ENCODE data around the gene PLA2G4A.

Gene PLA2G4A

DNA sequence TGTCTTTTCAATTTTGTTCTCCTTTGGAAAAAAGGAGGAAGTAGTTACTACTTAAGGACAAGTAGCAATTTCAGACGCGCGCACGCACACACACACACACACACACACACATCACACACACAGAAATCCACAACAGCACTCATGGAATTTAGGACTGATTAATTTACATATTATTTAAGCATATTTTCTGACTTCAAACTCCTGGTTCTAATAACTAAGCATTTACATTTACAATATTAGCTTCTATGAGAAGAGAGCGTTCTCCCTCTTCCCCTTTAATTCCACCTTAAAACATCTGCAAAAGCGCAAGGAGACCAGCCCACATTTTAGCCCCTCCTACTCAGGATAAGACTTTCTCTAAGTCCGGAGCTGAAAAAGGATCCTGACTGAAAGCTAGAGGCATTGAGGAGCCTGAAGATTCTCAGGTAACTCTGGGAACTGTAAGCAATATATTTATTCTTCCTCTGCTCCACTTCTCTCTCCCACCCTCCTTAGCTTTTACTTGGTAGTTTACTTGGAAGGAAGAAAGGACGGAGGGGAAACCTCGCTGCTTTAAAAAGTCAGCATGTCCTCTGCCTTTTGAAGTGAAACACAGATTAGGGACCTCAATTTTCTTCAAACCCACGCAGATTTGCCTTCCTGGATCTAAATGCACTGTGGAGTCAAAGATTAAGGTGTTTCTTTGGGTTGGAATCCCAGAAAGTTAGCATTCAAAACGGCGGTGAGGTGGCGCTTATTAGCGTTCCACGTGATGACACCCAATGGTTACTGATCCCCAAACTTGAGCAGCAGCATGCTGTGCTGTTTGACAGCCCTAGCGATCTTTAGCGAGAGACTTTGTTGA, at the start of gene PLA2G4A:
Gene PLA2G4A, plus strand, starts transcription at position 339 of the 844 bp plus-strand sequence. CDS start 25,406 bp downstream, outside the sequence.
- TF ChIP-seq, protein P1, sequence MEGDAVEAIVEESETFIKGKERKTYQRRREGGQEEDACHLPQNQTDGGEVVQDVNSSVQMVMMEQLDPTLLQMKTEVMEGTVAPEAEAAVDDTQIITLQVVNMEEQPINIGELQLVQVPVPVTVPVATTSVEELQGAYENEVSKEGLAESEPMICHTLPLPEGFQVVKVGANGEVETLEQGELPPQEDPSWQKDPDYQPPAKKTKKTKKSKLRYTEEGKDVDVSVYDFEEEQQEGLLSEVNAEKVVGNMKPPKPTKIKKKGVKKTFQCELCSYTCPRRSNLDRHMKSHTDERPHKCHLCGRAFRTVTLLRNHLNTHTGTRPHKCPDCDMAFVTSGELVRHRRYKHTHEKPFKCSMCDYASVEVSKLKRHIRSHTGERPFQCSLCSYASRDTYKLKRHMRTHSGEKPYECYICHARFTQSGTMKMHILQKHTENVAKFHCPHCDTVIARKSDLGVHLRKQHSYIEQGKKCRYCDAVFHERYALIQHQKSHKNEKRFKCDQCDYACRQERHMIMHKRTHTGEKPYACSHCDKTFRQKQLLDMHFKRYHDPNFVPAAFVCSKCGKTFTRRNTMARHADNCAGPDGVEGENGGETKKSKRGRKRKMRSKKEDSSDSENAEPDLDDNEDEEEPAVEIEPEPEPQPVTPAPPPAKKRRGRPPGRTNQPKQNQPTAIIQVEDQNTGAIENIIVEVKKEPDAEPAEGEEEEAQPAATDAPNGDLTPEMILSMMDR (IDR thresholded peaks at IDR 0.05; ENCODE audit: extremely low read depth, missing control alignments) = no peak
- peak; percentile 32 for DNase-seq (ENCODE audit: low spot score)

DNA sequence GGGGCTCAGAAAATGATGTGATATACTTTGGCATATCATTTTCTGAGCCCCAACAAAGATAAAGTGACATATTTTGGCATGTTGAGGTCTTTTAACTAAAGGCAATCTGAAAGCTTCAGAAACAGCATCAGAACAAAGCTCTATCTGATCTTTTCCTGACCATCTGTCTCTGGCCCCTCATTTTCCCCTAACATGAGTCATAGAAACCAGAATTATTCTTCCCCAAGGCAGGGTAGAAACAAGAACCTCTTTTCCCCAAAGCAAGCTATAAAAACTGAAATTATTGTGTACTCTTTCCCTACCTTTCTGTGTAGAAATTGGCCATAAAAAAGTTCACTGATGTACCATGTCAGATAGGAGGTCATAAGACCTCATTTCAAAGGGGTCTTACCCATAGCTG, 48.7 kb upstream of the PLA2G4A start:
- no peak for DNase-seq (ENCODE audit: low spot score)
- TF ChIP-seq, protein P1 (IDR thresholded peaks at IDR 0.05; ENCODE audit: extremely low read depth, missing control alignments) = no peak

DNA sequence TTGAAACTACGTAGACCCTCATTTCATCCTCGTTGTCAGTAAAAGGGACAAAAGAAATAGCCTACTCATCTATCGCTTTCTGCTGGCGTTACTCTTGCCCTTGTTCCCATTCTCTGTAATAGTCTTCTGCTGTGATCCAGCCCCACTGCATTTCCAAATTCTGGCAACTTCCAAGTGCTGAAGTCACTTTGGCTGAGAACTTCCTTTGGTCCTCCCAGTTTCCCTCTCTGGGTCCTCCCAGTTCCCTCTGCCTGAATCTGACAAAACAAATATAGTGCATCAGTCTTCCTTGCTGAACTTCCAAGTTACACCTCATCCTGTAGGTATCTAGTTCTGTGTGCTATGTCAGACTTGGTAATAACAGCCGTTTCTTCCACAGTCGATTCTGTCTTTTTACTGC, 47.0 kb upstream of the PLA2G4A start:
- TF ChIP-seq, protein P1 (IDR thresholded peaks at IDR 0.05; ENCODE audit: extremely low read depth, missing control alignments) = no peak
- no peak for DNase-seq (ENCODE audit: low spot score)

DNA sequence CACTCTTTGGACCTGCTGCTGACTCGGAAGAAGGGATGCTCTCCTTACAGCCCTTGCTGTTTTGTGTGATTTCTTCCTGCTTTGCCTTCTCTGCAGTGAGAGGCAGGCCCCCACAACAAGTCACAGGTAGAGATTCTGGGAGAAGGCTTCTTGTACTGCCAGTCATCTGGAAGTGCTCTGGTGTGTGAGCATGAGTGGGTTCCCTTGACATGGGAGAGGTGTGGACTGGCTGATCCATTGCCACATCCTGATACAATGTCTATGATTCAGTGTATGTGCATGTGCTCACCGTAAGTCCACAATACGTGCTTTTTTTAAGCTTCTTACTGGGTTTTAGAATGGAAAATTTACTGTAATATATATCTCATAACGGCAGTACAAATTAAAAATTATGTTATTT, 46.0 kb upstream of the PLA2G4A start:
- DNase-seq (ENCODE audit: low spot score) = no peak
- TF ChIP-seq, protein P1 (IDR thresholded peaks at IDR 0.05; ENCODE audit: extremely low read depth, missing control alignments) = no peak

DNA sequence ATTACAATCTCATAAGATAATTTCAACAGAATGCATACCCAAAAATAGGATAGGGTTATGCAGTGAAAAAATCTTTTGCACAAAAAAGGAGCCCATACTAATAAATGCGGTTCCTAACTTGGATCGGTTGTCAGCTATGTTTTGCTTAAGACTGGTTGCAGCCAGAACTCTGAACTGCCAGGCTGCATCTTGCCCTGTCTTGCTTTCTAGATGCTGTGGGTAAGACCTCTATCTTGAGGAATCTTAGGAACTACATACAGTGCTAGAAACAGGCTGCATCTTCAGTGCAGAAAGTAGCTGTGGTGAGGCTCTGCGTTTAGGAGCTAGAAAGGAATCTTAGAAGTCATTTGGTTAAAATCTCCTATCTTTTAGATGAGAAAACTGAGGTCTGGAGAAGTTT, 45.6 kb upstream of the PLA2G4A start:
- no peak for DNase-seq (ENCODE audit: low spot score)

DNA sequence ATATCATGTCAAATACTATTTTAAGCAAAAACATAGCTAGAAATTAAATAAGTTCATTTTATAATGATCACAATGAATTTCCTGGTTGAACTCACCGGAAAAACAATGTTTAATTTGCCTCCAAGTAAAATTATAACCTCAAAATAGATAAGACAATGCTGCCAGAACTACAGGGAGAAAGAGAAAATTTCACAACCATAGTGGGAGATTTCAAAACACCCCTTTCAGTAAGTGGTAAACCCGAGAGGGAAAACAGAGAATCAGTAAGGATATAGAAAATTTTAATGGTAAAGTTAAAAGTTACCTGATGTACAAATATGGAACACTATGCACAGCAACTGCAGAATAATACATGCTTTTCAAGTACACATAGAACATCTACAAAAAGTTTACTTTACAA, 43.2 kb upstream of the PLA2G4A start:
- no peak for DNase-seq (ENCODE audit: low spot score)
- TF ChIP-seq, protein P1 (IDR thresholded peaks at IDR 0.05; ENCODE audit: extremely low read depth, missing control alignments) = no peak

More for the DNA sequence above, 45.6 kb upstream of the PLA2G4A start:
- TF ChIP-seq, protein P1 (IDR thresholded peaks at IDR 0.05; ENCODE audit: extremely low read depth, missing control alignments) = no peak

DNA sequence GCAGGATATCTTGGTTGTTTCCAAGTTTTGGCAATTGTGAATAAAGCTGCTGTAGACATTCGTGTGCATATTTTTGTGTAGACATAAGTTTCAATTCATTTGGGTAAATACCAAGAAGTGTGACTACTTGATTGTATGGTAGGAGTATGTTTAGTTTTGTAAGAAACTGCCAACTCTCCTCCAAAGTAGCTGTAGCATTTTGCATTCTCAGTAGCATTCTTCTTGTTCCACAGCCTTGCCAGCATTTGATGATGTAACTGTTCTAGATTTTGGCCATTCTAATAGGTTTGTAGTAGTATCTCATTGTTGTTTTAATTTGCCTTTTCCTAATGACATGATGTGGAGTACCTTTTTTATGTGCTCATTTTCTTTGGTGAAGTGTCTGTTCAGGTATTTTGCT, 38.6 kb upstream of the PLA2G4A start:
- TF ChIP-seq, protein P1 (IDR thresholded peaks at IDR 0.05; ENCODE audit: extremely low read depth, missing control alignments) = no peak
- DNase-seq (ENCODE audit: low spot score) = no peak

All from GM20000 (cell line).